AG10803 (cell line): ENCODE data around the gene ZMIZ1.
A peak's percentile ranks its signal among the peaks of the same experiment; 100 is the strongest.

Source experiments
- DNase-seq: peaks from one replicate; pipeline ENCODE4 v3.0.0; 2010; ENCODE audit warnings: low read depth
- H3K4me3 ChIP-seq: 2 replicates; pipeline ENCODE4 v1.5.1; 2011; ENCODE audit warnings: mild to moderate bottlenecking, low read length, control low read depth
- TF ChIP-seq, protein P1 (sequence below): conservative IDR thresholded peaks from 2 replicates; pipeline ENCODE4 v1.5.1; 2011; ENCODE audit warnings: mild to moderate bottlenecking, low read length, control low read depth, inconsistent platforms

ZMIZ1 gene

DNA sequence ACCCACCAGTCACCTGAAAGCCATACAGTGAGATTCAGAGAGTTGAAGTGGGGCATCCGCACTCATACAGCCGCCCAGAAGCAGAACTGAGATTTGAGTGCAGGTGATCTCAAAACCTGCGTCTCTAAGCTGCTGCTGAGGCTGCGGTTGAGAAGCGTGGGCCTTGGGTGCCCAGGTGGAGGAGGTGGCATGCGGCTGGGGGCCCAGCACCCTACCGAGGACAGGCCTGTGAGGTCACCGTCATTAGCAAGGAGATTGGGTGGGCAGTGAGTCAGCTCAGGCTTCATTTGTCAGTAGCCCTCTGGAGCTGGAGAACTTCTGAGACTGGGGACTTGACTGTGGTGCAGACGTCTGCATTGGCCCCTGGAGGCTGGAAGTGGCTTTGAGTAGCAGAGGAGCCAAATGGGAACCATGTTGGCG is 29.8 kb downstream of the ZMIZ1 start:
- peak; percentile 42 for DNase-seq
- TF ChIP-seq, protein P1, sequence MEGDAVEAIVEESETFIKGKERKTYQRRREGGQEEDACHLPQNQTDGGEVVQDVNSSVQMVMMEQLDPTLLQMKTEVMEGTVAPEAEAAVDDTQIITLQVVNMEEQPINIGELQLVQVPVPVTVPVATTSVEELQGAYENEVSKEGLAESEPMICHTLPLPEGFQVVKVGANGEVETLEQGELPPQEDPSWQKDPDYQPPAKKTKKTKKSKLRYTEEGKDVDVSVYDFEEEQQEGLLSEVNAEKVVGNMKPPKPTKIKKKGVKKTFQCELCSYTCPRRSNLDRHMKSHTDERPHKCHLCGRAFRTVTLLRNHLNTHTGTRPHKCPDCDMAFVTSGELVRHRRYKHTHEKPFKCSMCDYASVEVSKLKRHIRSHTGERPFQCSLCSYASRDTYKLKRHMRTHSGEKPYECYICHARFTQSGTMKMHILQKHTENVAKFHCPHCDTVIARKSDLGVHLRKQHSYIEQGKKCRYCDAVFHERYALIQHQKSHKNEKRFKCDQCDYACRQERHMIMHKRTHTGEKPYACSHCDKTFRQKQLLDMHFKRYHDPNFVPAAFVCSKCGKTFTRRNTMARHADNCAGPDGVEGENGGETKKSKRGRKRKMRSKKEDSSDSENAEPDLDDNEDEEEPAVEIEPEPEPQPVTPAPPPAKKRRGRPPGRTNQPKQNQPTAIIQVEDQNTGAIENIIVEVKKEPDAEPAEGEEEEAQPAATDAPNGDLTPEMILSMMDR = no peak
- H3K4me3 ChIP-seq = no peak overlapping the region

DNA sequence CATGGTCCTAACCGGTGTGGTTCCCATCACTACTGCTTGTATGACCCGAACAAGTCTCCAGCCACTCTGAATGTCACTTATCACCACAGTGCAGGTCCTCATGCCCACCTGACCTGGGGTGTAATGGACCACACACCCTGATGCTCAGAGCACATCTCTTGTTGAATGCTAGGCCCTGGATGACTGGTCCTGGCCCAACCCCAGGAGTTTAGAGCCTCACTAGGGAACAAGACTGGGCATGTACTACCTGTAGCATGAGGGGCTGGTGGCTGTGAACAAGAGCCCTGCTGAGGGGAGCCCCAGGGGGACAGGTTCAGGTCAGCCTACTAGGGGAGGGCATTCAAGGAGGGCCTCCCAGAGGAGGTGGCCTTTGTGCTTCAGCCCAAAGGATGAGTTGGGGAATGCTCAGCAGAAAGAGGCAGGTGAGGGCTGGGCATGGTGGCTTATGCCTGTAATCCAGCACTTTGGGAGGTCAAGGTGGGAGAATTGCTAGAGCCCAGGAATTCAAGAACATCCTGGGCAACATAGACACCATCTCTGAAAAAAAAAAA is 31.2 kb downstream of the ZMIZ1 start:
- TF ChIP-seq, protein P1 = no peak
- no peak overlapping the region for H3K4me3 ChIP-seq
- no peak for DNase-seq

DNA sequence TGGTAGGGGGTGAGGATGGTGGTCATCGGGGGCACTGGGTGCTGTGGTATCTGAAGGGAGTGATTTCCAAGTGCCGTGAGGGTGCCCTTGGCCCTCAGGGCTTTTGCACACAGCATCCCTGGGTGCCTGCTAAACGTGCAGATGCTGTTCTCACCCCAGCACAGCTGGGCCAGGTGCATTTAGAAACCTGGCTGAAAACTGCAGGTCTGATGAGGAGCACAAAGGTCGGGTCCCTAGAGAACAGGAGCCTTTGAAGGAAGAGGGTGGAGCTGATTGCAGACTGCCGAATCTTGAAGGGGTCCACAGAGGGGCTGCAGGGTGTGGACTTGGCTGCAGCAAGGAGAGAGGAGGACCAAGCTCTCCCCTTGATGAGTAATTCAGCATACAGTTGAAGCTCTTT is 32.0 kb downstream of the ZMIZ1 start:
- H3K4me3 ChIP-seq = no peak overlapping the region
- DNase-seq = no peak
- TF ChIP-seq, protein P1 = no peak

DNA sequence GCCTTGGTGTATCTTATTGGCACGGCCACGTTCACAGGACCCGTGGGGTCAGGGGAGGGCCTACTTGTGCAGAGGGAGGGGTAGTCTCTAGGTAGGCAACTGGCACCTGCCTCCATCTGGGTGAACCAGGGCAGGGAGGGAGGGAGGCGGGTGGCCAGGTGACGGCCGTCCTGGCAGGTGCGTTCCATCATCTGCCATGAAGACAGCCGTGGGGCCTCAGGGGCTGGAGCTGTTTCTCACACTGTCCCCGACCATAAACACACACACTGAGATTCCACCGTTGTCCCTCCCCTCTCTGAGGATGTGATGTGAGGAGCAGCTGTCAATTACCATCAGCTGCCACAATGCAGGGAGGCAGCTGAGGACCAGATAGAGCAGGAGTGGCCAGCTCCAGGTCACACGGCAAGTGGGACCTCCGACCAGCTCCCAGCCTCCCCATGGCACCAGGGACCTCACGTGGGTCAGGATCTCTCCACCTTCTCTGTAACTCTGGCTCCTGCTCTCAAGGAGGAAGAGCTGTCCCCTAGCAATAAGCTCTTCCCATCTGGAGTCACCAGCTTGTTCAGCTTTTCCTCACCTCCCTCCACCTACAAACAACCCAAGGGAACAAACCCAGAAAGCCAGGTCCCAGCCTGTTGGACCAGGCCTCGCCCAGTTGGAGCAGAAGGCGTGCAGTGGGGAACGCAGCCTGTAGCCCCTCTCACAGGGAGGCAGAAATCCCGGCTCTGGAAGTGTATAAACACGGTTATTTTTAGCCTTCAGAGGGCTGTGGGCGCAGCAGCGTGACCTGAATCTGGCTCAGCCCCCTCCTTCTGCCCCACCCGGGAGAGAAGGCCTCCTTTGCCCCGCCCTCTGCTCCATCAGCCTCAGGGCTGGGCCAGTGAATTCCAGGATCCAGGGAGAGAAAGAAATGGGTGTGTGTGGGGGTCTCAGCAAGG is 33.1 kb downstream of the ZMIZ1 start:
- peak; percentile 42 for DNase-seq
- H3K4me3 ChIP-seq = no peak overlapping the region
- TF ChIP-seq, protein P1 = no peak

DNA sequence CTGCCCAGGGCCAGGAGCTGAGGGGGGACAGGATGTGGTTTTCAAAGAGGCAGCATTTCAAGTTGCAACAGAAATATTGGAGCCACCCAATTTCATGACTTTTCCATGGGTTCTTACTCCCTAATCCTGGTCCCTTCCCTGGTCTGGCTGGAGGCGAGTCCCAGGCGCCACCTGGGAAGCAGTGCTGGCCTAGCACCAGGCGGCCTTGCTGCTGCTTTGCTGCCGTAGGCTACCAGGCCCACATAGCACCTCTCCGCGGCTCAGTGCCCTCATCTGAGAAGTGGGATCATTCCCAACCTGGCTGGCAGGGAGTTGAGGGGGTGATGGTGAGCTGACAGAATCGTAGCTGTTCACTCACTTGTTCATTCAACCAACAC is 33.7 kb downstream of the ZMIZ1 start:
- H3K4me3 ChIP-seq = no peak overlapping the region
- TF ChIP-seq, protein P1 = no peak
- no peak for DNase-seq

DNA sequence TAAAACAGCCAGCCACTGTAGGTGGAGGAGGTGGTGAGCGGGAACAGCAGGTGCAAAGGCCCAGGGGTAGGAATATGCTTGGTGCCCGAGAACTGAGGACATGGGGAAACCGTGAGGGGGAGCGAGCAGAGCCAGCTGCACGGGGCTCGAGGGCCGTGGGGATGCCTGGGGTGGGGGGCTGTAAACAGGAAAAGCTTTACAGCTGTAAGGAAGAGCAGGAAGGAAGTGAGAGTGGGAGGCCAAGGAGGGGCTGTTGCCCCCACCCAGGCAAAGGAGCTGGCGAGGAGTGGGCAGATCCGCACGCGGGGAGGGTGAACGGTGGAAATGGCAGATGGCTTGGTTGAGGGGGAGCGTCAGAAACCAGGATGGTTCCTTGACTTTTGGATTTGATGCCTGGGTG is 34.4 kb downstream of the ZMIZ1 start:
- TF ChIP-seq, protein P1 = no peak
- no peak overlapping the region for H3K4me3 ChIP-seq
- no peak for DNase-seq

DNA sequence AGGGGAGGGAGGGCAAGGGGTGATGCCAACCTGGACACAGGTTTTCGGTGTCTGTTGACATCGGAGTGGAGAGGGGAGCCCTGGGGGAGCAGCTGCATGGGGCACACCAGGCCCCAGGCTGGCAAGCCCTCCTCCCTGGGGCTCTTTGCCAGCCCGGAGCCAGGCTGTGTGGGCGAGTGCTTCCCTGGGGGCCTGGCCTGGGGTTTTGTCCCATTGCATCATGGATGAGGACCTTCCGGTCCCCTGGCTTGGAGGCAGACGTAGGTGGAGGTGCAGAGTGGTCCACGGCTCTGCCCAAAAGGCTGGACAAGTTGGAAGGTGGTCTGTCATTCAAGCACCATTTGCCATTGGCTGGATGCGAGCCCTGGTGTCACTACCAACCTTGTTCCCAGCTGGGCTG is 34.8 kb downstream of the ZMIZ1 start:
- no peak overlapping the region for H3K4me3 ChIP-seq
- TF ChIP-seq, protein P1 = no peak
- DNase-seq = no peak
